ENCODE results near the gene NFILZ.
A peak's percentile ranks its signal among the peaks of the same experiment; 100 is the strongest.

- TF ChIP-seq CTCF (IDR thresholded peaks at IDR 0.05) (peak in 3 of 4 experiments; percentile 34 to 59 (median 45)), POLR2A (IDR thresholded peaks at IDR 0.05) (no peak), POLR2AphosphoS5 (IDR thresholded peaks at IDR 0.05) (no peak)
Observed at GRCh38 chr19:8641908-8642547, 11.6 kb downstream of the NFILZ start.
